GM23338 (cell line): ENCODE results near the gene BLACAT1. TPM values are rescaled to one million over a fixed set of nuclear protein-coding genes. Genes with fewer than 3 reads are reported as not detected.

ENCODE experiments used
- ATAC-seq: fragments of 200-7000 bp; cut with Tn5 transposase; 3 replicates; pipeline ENCODE4 v1.9.1; 2020
- DNase-seq: peaks from one replicate; pipeline ENCODE4 v3.0.0-alpha.2; 2015; ENCODE audit warnings: low spot score
- H2AFZ ChIP-seq: fragments of 200-600 bp; sonication (generic); 2 replicates; pipeline ENCODE4 v1.8.0; 2016; ENCODE audit warnings: antibody characterized with exemption, mild to moderate bottlenecking, moderate library complexity
- H3F3A ChIP-seq: fragments of 200-600 bp; sonication (generic); replicated peaks from 2 replicates; pipeline ENCODE4 v1.8.0; 2017; ENCODE audit warnings: antibody characterized with exemption, mixed run types, low read depth
- H3K27ac ChIP-seq: fragments of 200-600 bp; sonication (generic); 2 replicates; pipeline ENCODE4 v1.6.1; 2016; ENCODE audit warnings: low read depth
- H3K27me3 ChIP-seq: fragments of 200-600 bp; sonication (generic); 2 replicates; pipeline ENCODE4 v1.8.0; 2016; ENCODE audit warnings: mild to moderate bottlenecking, mixed run types, moderate library complexity; ENCODE audit not compliant: insufficient read depth
- H3K36me3 ChIP-seq: fragments of 200-600 bp; sonication (generic); 2 replicates; pipeline ENCODE4 v1.8.0; 2016; ENCODE audit warnings: mild to moderate bottlenecking; ENCODE audit not compliant: insufficient read depth
- H3K4me1 ChIP-seq: fragments of 200-600 bp; sonication (generic); 2 replicates; pipeline ENCODE4 v1.8.0; 2016; ENCODE audit warnings: mild to moderate bottlenecking, moderate library complexity; ENCODE audit not compliant: insufficient read depth
- H3K4me2 ChIP-seq: fragments of 200-600 bp; sonication (generic); 2 replicates; pipeline ENCODE4 v1.7.1; 2017; ENCODE audit warnings: mixed run types
- H3K4me3 ChIP-seq: fragments of 200-600 bp; sonication (generic); 2 replicates; pipeline ENCODE4 v1.6.1; 2016; ENCODE audit warnings: mixed run types
- H3K79me2 ChIP-seq: fragments of 200-600 bp; sonication (generic); replicated peaks from 2 replicates; pipeline ENCODE4 v1.8.0; 2017; ENCODE audit warnings: mild to moderate bottlenecking; ENCODE audit not compliant: insufficient read depth
- H3K9me2 ChIP-seq: fragments of 200-600 bp; sonication (generic); 2 replicates; pipeline ENCODE4 v1.8.0; 2017; ENCODE audit not compliant: insufficient read depth
- H4K20me1 ChIP-seq: fragments of 200-600 bp; sonication (generic); replicated peaks from 2 replicates; pipeline ENCODE4 v1.8.0; 2017; ENCODE audit warnings: mild to moderate bottlenecking; ENCODE audit not compliant: insufficient read depth
- H3K27ac Mint-ChIP-seq: 2 replicates; pipeline ENCODE4 v1.8.0; 2020; ENCODE audit warnings: inconsistent platforms, mild to moderate bottlenecking, moderate library complexity, mixed read lengths
- H3K27me3 Mint-ChIP-seq: 3 replicates; pipeline ENCODE4 v1.8.0; 2022; ENCODE audit warnings: low read depth, mild to moderate bottlenecking, moderate library complexity, mixed read lengths, inconsistent platforms; ENCODE audit not compliant: insufficient read depth, poor library complexity
- H3K36me3 Mint-ChIP-seq: 3 replicates; pipeline ENCODE4 v1.8.0; 2021; ENCODE audit warnings: low read depth, mild to moderate bottlenecking, inconsistent platforms, moderate library complexity, mixed read lengths
- H3K4me1 Mint-ChIP-seq: 3 replicates; pipeline ENCODE4 v1.8.0; 2020; ENCODE audit warnings: mild to moderate bottlenecking, inconsistent platforms, mixed read lengths
- H3K4me3 Mint-ChIP-seq: 3 replicates; pipeline ENCODE4 v1.8.0; 2021; ENCODE audit warnings: moderate library complexity, mild to moderate bottlenecking, inconsistent platforms, mixed read lengths
- H3K9me3 Mint-ChIP-seq: 3 replicates; pipeline ENCODE4 v1.8.0; 2020; ENCODE audit warnings: moderate library complexity, mild to moderate bottlenecking, inconsistent platforms, mixed read lengths
- CREB1 ChIP-seq: fragments of 250-450 bp; sonication (Bioruptor Pico); IDR thresholded peaks from 2 replicates; pipeline ENCODE4 v1.5.0; 2020; ENCODE audit warnings: low read depth, mild to moderate bottlenecking, moderate library complexity
- CTCF ChIP-seq, 2 experiments: fragments of 200-600 bp in 1 of 2; sonication (generic) in 1 of 2; conservative IDR thresholded peaks; 2 replicates each; pipeline versions ENCODE4 v1.5.1 to v1.6.1; 2016 to 2017; ENCODE audit warnings: antibody characterized with exemption in 2 of 2, low read depth in 2 of 2, mild to moderate bottlenecking in 2 of 2, moderate library complexity in 1 of 2
- ETS1 ChIP-seq: IDR thresholded peaks from 2 replicates; pipeline ENCODE4 v1.6.1; 2016; ENCODE audit warnings: antibody characterized with exemption
- EZH2 ChIP-seq: fragments of 200-600 bp; sonication (generic); IDR thresholded peaks from one replicate; pipeline ENCODE4 v1.8.0; 2017; ENCODE audit warnings: antibody characterized with exemption, mild to moderate bottlenecking, low read depth; ENCODE audit not compliant: unreplicated experiment
- EZH2phosphoT487 ChIP-seq: fragments of 200-600 bp; sonication (generic); IDR thresholded peaks from one replicate; pipeline ENCODE4 v1.8.1; 2018; ENCODE audit warnings: antibody characterized with exemption; ENCODE audit not compliant: unreplicated experiment
- JUNB ChIP-seq: IDR thresholded peaks from one replicate; pipeline ENCODE4 v1.6.1; 2016; ENCODE audit warnings: antibody characterized with exemption; ENCODE audit not compliant: unreplicated experiment
- NANOG ChIP-seq: IDR thresholded peaks from 2 replicates; pipeline ENCODE4 v1.6.1; 2016; ENCODE audit warnings: antibody characterized with exemption, borderline replicate concordance
- POLR2AphosphoS5 ChIP-seq: IDR thresholded peaks from 2 replicates; pipeline ENCODE4 v1.6.1; 2016; ENCODE audit warnings: antibody characterized with exemption, low read depth
- REST ChIP-seq: IDR thresholded peaks from one replicate; pipeline ENCODE4 v1.6.1; 2018; ENCODE audit warnings: antibody characterized with exemption; ENCODE audit not compliant: unreplicated experiment
- STAT1 ChIP-seq: IDR thresholded peaks from one replicate; pipeline ENCODE4 v1.6.1; 2016; ENCODE audit warnings: antibody characterized with exemption; ENCODE audit not compliant: unreplicated experiment
- ZNF114 ChIP-seq: fragments of 250-450 bp; sonication (Bioruptor Pico); IDR thresholded peaks from 2 replicates; pipeline ENCODE4 v1.5.0; 2020; ENCODE audit warnings: mild to moderate bottlenecking, moderate library complexity
- ZNF331 ChIP-seq: fragments of 250-450 bp; sonication (Bioruptor Pico); IDR thresholded peaks from 2 replicates; pipeline ENCODE4 v1.5.0; 2020; ENCODE audit warnings: low read depth, mild to moderate bottlenecking, moderate library complexity
- ZNF462 ChIP-seq: fragments of 250-450 bp; sonication (Bioruptor Pico); IDR thresholded peaks from 2 replicates; pipeline ENCODE4 v1.5.0; 2020; ENCODE audit warnings: mild to moderate bottlenecking, moderate library complexity
- polyA plus RNA-seq: library from polyadenylated mRNA; unstranded; fragments of >200 nt; fragmentation: Nextera tagmentation; extraction: Ambion mirVana; gene quantifications from 2 replicates; pipeline ENCODE4 v1.2.1, GENCODE V29; 2016
- total RNA-seq: library from RNA; depleted of rRNA; stranded (reverse); fragments of >200 nt; shearing (Covaris generic); gene quantifications from 2 replicates; pipeline ENCODE4 v1.2.3, GENCODE V29; 2014

BLACAT1 gene
- total and polyA plus RNA-seq, 2 experiments from 2014 or later: 1.6 to 6.2 TPM

GRCh38 chr1:205441716-205442050 lies 14.2 kb downstream of the BLACAT1 start:
- H3K27ac Mint-ChIP-seq: peak overlapping the region; percentile 92

More at GRCh38 chr1:205441716-205442050, 14.2 kb downstream of the BLACAT1 start:
- no peaks in the 10 kb centered on the region for H3K9me3 Mint-ChIP-seq
- H3K4me2 ChIP-seq: peak overlapping the region; percentile 77
- TF ChIP-seq POLR2AphosphoS5: no peak
- no peak for TF ChIP-seq CTCF (conservative IDR thresholded peaks at IDR 0.05; ENCODE audit: low read depth in 2 of 2)
- no peak for TF ChIP-seq JUNB
- TF ChIP-seq ZNF114 (CRISPR knock-in tag): no peak
- no peak for TF ChIP-seq ZNF331
- TF ChIP-seq ZNF462 (CRISPR knock-in tag): no peak
- TF ChIP-seq REST: no peak
- TF ChIP-seq STAT1: no peak
- TF ChIP-seq NANOG: no peak
- no peak for TF ChIP-seq EZH2
- no peak for TF ChIP-seq ETS1
- no peak for TF ChIP-seq EZH2phosphoT487
- no peak for TF ChIP-seq CREB1 (CRISPR knock-in tag)
- no peaks in the 10 kb centered on the region for H3K9me2 ChIP-seq
- peak overlapping the region; percentile 20 for H3K4me3 ChIP-seq
- 0 out of 2 replicates have a peak, but pooled peaks cover 7% of the 10 kb centered on the region for H4K20me1 ChIP-seq
- peak overlapping the region; percentile 6; the same call in 1 of the 3 replicates for H3K4me3 Mint-ChIP-seq
- H3F3A ChIP-seq: peaks cover 34% of the 10 kb centered on the region
- H3K27me3 Mint-ChIP-seq: peaks cover 56% of the 10 kb centered on the region
- H3K27ac ChIP-seq: peak overlapping the region; percentile 63; the same call in 1 of the 2 replicates
- no peak for ATAC-seq
- no peak for DNase-seq
- 0 out of 2 replicates have a peak, but pooled peaks cover 4% of the 10 kb centered on the region for H3K27me3 ChIP-seq
- peaks cover 76% of the 10 kb centered on the region for H3K4me1 ChIP-seq
- peaks cover 88% of the 10 kb centered on the region for H3K4me1 Mint-ChIP-seq
- peaks cover 16% of the 10 kb centered on the region for H3K36me3 Mint-ChIP-seq
- no peak overlapping the region for H2AFZ ChIP-seq
- H3K79me2 ChIP-seq: no peaks in the 10 kb centered on the region; the same call in 1 of the 2 replicates
- H3K36me3 ChIP-seq: no peaks in the 10 kb centered on the region
